CD4-positive, alpha-beta T cell treated with Interleukin-6 at 100 ng/mL for 8 hours (primary cell): ENCODE results near the gene SNX27.
"Not testable (repeated sequence)": the region's sequence is repeated elsewhere in the genome, so short reads cannot be mapped to it uniquely, and the experiment has no call there.

Source experiments
- DNase-seq: peaks from one replicate; pipeline ENCODE4 v3.0.0-alpha.2; 2020; ENCODE audit warnings: mixed read lengths, low spot score

The SNX27 gene

GRCh38 chr1:151604291-151604690 lies 7.6 kb upstream of the SNX27 start:
- DNase-seq, result no peak

GRCh38 chr1:151606384-151606783 lies 5.5 kb upstream of the SNX27 start:
- DNase-seq, result no peak

GRCh38 chr1:151606857-151607256 lies 5.0 kb upstream of the SNX27 start:
- DNase-seq, result no peak

GRCh38 chr1:151610142-151610541 lies 1.7 kb upstream of the SNX27 start:
- no peak for DNase-seq

GRCh38 chr1:151611288-151611790 lies 511 bp upstream of the SNX27 start:
- DNase-seq, result no peak

GRCh38 chr1:151612501-151613281 lies 841 bp downstream of the SNX27 start:
- DNase-seq, result no peak

GRCh38 chr1:151613282-151613780 lies 1.5 kb downstream of the SNX27 start:
- no peak for DNase-seq

- no peak for DNase-seq
Observed at GRCh38 chr1:151615711-151616504, 4.1 kb downstream of the SNX27 start.

GRCh38 chr1:151616505-151616849 lies 4.6 kb downstream of the SNX27 start:
- no peak for DNase-seq

- DNase-seq, result no peak
Observed at GRCh38 chr1:151618003-151618402, 6.2 kb downstream of the SNX27 start.

- no peak for DNase-seq
Observed at GRCh38 chr1:151618470-151618869, 6.6 kb downstream of the SNX27 start.

GRCh38 chr1:151618996-151619395 lies 7.1 kb downstream of the SNX27 start:
- DNase-seq, result not testable (repeated sequence)

- no peak for DNase-seq
Observed at GRCh38 chr1:151619489-151620093, 7.7 kb downstream of the SNX27 start.

GRCh38 chr1:151620286-151620685 lies 8.4 kb downstream of the SNX27 start:
- DNase-seq, result no peak

- DNase-seq, result no peak
Observed at GRCh38 chr1:151621351-151621750, 9.5 kb downstream of the SNX27 start.

GRCh38 chr1:151624783-151625182 lies 12.9 kb downstream of the SNX27 start:
- no peak for DNase-seq

- no peak for DNase-seq
Observed at GRCh38 chr1:151626740-151627334, 15.0 kb downstream of the SNX27 start.

GRCh38 chr1:151629278-151629677 lies 17.4 kb downstream of the SNX27 start:
- DNase-seq, result no peak

- no peak for DNase-seq
Observed at GRCh38 chr1:151635479-151636072, 23.7 kb downstream of the SNX27 start.

- no peak for DNase-seq
Observed at GRCh38 chr1:151638074-151638775, 26.4 kb downstream of the SNX27 start.

- no peak for DNase-seq
Observed at GRCh38 chr1:151638812-151639211, 27.0 kb downstream of the SNX27 start.
